ENCODE measurements around the gene RSAD1.

Gene RSAD1

DNA sequence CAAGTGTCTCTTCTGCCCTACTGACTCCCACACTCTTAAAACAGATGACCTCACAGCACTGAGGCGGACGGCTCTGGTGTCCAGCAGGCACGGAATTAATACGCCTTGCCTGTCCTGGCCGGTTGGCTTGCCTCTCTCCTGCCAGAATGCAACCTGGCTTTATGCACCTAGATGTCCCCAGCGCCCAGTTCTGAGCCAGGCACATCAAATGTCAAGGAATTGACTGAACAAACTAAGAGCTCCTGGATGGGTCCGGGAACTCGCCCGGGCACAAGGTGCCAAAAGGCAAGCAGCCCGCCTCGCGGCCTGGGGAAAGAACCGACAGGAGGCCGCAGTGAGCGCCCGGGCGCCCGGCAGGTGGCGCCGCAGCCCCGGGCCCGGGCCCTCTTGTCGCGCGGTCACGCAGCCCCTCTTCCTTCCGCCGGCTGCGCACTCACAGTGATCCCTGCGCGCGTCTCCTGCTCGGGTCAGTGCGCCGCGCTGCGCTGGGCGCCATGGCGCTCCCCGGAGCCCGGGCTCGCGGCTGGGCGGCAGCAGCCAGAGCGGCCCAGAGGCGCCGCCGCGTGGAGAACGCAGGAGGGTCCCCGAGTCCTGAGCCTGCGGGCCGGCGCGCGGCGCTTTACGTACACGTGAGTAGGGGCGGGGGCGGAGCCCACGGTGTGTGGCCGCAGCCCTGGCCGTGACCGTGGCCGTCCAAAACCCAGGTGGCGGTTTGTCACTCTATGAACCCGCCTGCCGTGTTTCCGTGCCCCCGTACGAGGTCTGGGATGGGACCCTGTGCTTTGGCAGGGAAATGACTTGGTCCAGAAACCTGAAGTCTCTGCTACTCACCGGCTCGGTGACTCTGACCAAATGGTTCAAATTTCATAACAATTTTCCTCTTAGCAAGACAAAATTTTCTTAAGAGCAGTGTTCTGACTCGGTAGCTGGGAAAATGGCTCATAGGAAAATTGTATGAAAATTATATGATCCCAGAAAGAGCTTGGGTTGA, at the start of gene RSAD1:
RSAD1 (plus strand) TSS at position 470 of the 991 bp plus-strand sequence; CDS start at position 495, 25 bp downstream.
- peak; percentile 35 for DNase-seq (ENCODE audit: extremely low read depth, low read depth)
- H3K4me3 ChIP-seq (replicated peaks; ENCODE audit: low read depth, low read length), result peak within 1 kb of the TSS; percentile 88
- TF ChIP-seq, protein P1, sequence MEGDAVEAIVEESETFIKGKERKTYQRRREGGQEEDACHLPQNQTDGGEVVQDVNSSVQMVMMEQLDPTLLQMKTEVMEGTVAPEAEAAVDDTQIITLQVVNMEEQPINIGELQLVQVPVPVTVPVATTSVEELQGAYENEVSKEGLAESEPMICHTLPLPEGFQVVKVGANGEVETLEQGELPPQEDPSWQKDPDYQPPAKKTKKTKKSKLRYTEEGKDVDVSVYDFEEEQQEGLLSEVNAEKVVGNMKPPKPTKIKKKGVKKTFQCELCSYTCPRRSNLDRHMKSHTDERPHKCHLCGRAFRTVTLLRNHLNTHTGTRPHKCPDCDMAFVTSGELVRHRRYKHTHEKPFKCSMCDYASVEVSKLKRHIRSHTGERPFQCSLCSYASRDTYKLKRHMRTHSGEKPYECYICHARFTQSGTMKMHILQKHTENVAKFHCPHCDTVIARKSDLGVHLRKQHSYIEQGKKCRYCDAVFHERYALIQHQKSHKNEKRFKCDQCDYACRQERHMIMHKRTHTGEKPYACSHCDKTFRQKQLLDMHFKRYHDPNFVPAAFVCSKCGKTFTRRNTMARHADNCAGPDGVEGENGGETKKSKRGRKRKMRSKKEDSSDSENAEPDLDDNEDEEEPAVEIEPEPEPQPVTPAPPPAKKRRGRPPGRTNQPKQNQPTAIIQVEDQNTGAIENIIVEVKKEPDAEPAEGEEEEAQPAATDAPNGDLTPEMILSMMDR (IDR thresholded peaks at IDR 0.05; ENCODE audit: low read depth, low read length, missing control alignments), result peak; percentile 83

DNA sequence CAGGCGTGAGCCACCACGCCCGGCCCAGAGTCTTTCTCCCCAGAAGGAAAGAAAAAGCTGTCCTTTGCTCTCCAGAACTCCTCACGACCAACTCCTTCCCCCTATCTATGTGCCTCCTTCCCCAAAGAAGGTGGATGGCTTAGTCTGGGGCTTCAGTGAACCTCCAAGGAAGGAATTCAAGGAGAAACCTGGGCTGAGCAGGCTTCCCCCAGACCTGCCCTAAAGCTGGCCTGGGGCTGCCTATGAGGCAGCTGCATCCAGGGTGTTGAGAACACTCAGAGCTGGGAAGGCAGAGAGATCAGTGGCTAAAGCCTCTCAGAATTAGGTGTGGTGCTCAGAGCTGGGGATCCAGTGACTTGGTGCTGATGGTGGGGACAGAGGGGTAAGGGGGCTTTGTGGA, 48.9 kb upstream of the RSAD1 start:
- no peak for DNase-seq (ENCODE audit: extremely low read depth, low read depth)
- TF ChIP-seq, protein P1 (IDR thresholded peaks at IDR 0.05; ENCODE audit: low read depth, low read length, missing control alignments), result no peak
- no peak overlapping the region for H3K4me3 ChIP-seq (replicated peaks; ENCODE audit: low read depth, low read length)

DNA sequence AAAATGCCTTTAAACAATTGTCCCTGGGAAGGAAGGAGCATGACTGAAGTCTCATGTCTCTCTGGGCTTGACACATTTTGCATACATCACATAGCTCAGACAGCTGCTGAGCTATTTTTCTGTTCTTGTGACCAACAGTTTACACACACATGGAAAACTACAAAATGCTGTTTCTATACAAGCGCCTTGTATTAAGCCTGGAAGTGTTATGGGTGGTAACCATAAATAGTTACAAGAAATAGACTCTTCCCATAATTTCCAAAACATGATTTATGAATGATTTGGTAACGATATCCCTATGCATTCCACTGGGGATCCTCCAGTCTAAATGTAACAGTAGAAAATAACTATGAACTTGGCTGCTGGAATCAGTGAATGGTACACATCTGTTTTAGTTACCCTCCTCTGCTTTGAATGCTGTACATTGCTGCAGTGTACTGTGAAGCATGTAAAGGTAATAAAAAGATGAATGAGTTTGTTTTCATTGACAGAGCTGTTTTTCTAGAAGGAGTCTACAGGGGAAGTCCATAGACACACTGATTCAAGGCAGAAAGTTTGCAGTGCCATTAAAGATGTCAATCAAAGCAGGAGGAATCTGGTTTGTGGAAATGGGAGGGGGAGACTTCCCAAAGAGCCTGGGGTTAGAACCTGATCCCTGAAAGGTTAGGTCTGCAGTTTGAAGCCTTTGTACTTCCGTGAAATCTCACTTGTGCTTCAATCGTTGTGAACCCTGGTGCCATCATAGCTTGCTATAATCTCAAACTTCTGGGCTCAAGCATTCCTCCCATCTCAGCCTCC, 47.6 kb upstream of the RSAD1 start:
- H3K4me3 ChIP-seq (replicated peaks; ENCODE audit: low read depth, low read length), result no peak overlapping the region
- TF ChIP-seq, protein P1 (IDR thresholded peaks at IDR 0.05; ENCODE audit: low read depth, low read length, missing control alignments), result no peak
- DNase-seq (ENCODE audit: extremely low read depth, low read depth), result no peak

DNA sequence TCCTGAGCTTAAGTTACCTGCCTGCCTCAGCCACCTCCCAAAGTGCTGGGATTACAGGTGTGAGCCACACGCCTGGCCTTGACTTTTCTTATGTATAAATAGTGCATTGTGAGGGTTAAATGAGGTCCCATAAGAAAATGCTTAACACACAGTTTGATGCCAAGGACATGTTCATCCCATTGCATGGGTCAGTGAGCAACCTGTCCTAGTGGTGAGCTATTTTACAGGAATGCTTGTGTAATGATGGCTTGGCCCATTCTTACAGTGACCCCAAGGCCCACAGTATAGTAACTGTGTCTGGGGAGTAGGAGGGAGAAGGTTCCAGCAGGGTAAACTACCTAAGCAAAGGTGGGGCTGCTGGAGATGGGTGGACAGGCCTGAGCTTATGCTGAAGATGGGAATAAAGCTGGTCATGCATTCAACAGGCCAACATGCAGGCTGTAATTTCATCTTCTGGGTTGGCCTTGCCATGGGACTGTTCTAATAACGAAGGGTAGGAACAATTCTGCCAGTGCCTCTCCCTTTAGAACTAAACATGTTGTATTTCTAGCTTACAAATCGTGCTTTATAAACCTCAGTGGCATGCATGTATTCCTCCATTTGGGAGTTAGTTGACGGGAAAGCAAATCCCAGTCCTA, 46.4 kb upstream of the RSAD1 start:
- TF ChIP-seq, protein P1 (IDR thresholded peaks at IDR 0.05; ENCODE audit: low read depth, low read length, missing control alignments), result no peak
- DNase-seq (ENCODE audit: extremely low read depth, low read depth), result no peak
- H3K4me3 ChIP-seq (replicated peaks; ENCODE audit: low read depth, low read length), result no peak overlapping the region

DNA sequence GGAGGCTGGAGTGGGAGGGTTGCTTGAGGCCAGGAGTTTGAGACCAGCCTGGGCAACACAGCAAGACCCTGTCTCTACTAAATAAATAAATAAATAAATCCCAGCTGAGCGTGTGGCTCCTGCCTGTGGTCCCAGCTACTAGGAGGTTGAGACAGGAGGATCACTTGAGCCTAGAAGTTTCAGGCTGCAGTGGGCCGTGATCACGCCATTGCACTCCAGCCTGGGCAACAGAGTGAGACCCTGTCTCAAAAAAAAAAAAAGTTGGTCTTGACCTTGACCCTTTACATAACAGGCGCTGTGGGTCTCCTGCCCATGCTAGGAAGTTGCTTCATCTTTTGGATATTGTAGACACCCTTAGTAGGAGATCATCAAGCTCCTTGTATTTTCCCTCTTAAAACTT, 41.3 kb upstream of the RSAD1 start:
- DNase-seq (ENCODE audit: extremely low read depth, low read depth), result no peak
- TF ChIP-seq, protein P1 (IDR thresholded peaks at IDR 0.05; ENCODE audit: low read depth, low read length, missing control alignments), result no peak
- no peak overlapping the region for H3K4me3 ChIP-seq (replicated peaks; ENCODE audit: low read depth, low read length)

DNA sequence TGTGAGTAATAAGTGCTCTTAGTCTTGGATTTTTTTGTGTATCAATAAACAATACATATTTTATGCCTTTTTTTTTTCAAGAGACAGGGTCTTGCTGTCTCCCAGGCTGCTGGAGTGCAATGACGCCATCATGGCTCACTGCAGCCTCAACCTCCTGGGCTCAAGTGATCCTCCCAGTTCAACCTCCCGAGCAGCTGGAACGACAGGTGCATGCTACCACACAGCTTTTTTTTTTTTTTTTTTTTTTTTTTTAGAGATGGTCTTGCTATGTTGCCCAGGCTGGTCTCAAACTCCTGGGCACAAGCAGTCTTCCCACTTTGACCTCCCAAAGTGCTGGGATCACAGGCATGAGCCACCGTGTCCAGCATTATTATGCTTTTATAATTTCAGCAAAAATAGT, 39.7 kb upstream of the RSAD1 start:
- DNase-seq (ENCODE audit: extremely low read depth, low read depth), result no peak
- H3K4me3 ChIP-seq (replicated peaks; ENCODE audit: low read depth, low read length), result no peak overlapping the region

More for the DNA sequence above, 39.7 kb upstream of the RSAD1 start:
- TF ChIP-seq, protein P1 (IDR thresholded peaks at IDR 0.05; ENCODE audit: low read depth, low read length, missing control alignments), result no peak

Measured in HFF-Myc (cell line).